ENCODE results near the gene TMCO4. TPM values are rescaled to one million over a fixed set of nuclear protein-coding genes. Genes with fewer than 3 reads are reported as not detected.
A peak's percentile ranks its signal among the peaks of the same experiment; 100 is the strongest.

The TMCO4 gene
- polyA plus RNA-seq, 1 donor from 2014 or later, result 21.7 TPM

GRCh38 chr1:19735440-19736127 lies 64.1 kb downstream of the TMCO4 start:
- Mint-ChIP-seq H3K36me3 (peaks cover 38% of the 10 kb centered on the region), H3K9me3 (peaks cover 1 to 4% (median 2%) of the 10 kb centered on the region in 3 donors), H3K4me3 (no peak overlapping the region), H3K27me3 (no peaks in the 10 kb centered on the region), H3K27ac (no peak overlapping the region), H3K4me1 (peaks cover 0 to 3% (median 0%) of the 10 kb centered on the region in 3 donors)

GRCh38 chr1:19734472-19734999 lies 65.2 kb downstream of the TMCO4 start:
- Mint-ChIP-seq H3K4me1 (peaks cover 0 to 3% (median 0%) of the 10 kb centered on the region in 3 donors), H3K9me3 (peaks cover 0 to 10% (median 2%) of the 10 kb centered on the region in 3 donors), H3K36me3 (peaks cover 45% of the 10 kb centered on the region), H3K4me3 (no peak overlapping the region), H3K27ac (no peak overlapping the region), H3K27me3 (no peaks in the 10 kb centered on the region)

GRCh38 chr1:19734056-19734455 lies 65.7 kb downstream of the TMCO4 start:
- Mint-ChIP-seq H3K4me3 (no peak overlapping the region), H3K4me1 (peaks cover 0 to 3% (median 0%) of the 10 kb centered on the region in 3 donors), H3K27ac (no peak overlapping the region), H3K9me3 (peaks cover 0 to 10% (median 2%) of the 10 kb centered on the region in 3 donors), H3K36me3 (peaks cover 42% of the 10 kb centered on the region), H3K27me3 (no peaks in the 10 kb centered on the region)

GRCh38 chr1:19733615-19734014 lies 66.1 kb downstream of the TMCO4 start:
- H3K4me3 Mint-ChIP-seq, result no peak overlapping the region
- H3K27me3 Mint-ChIP-seq, result no peaks in the 10 kb centered on the region

GRCh38 chr1:19731311-19731821 lies 68.3 kb downstream of the TMCO4 start:
- Mint-ChIP-seq H3K4me3 (no peak overlapping the region), H3K36me3 (peaks cover 39% of the 10 kb centered on the region), H3K9me3 (peaks cover 0 to 10% (median 0%) of the 10 kb centered on the region in 3 donors)

More at GRCh38 chr1:19733615-19734014, 66.1 kb downstream of the TMCO4 start:
- no peak overlapping the region for H3K27ac Mint-ChIP-seq
- peaks cover 44% of the 10 kb centered on the region for H3K36me3 Mint-ChIP-seq
- H3K9me3 Mint-ChIP-seq, result peaks cover 0 to 10% (median 0%) of the 10 kb centered on the region in 3 donors
- peaks cover 0 to 3% (median 0%) of the 10 kb centered on the region in 3 donors for H3K4me1 Mint-ChIP-seq

GRCh38 chr1:19730793-19731192 lies 68.9 kb downstream of the TMCO4 start:
- H3K9me3 Mint-ChIP-seq, result peaks cover 0 to 10% (median 0%) of the 10 kb centered on the region in 3 donors
- H3K4me3 Mint-ChIP-seq, result no peak overlapping the region
- no peak overlapping the region for H3K27ac Mint-ChIP-seq
- H3K4me1 Mint-ChIP-seq, result peaks cover 0 to 3% (median 0%) of the 10 kb centered on the region in 3 donors
- H3K27me3 Mint-ChIP-seq, result no peaks in the 10 kb centered on the region
- peaks cover 41% of the 10 kb centered on the region for H3K36me3 Mint-ChIP-seq

More at GRCh38 chr1:19731311-19731821, 68.3 kb downstream of the TMCO4 start:
- H3K27me3 Mint-ChIP-seq, result no peaks in the 10 kb centered on the region
- H3K4me1 Mint-ChIP-seq, result peaks cover 0 to 3% (median 0%) of the 10 kb centered on the region in 3 donors
- H3K27ac Mint-ChIP-seq, result no peak overlapping the region

GRCh38 chr1:19730232-19730631 lies 69.5 kb downstream of the TMCO4 start:
- peak overlapping the region in 1 of 4 donors; percentile 12 for H3K4me3 Mint-ChIP-seq
- H3K36me3 Mint-ChIP-seq, result peaks cover 38% of the 10 kb centered on the region
- H3K27me3 Mint-ChIP-seq, result no peaks in the 10 kb centered on the region
- no peak overlapping the region for H3K27ac Mint-ChIP-seq
- H3K4me1 Mint-ChIP-seq, result no peaks in the 10 kb centered on the region
- H3K9me3 Mint-ChIP-seq, result peaks cover 0 to 10% (median 0%) of the 10 kb centered on the region in 3 donors

- Mint-ChIP-seq H3K4me1 (no peaks in the 10 kb centered on the region), H3K9me3 (peaks cover 0 to 10% (median 0%) of the 10 kb centered on the region in 3 donors), H3K36me3 (peaks cover 33% of the 10 kb centered on the region), H3K27me3 (no peaks in the 10 kb centered on the region), H3K4me3 (no peak overlapping the region), H3K27ac (no peak overlapping the region)
These were observed 71.1 kb downstream of the TMCO4 start for GRCh38 chr1:19728413-19729145.

- H3K4me3 Mint-ChIP-seq, result peak overlapping the region in 1 of 4 donors; percentile 71
- peaks cover 0 to 5% (median 2%) of the 10 kb centered on the region in 3 donors for H3K4me1 Mint-ChIP-seq
- peaks cover 12% of the 10 kb centered on the region for H3K36me3 Mint-ChIP-seq
- H3K27me3 Mint-ChIP-seq, result no peaks in the 10 kb centered on the region
- peaks cover 0 to 6% (median 0%) of the 10 kb centered on the region in 3 donors for H3K9me3 Mint-ChIP-seq
- H3K27ac Mint-ChIP-seq, result no peak overlapping the region
These were observed 74.1 kb downstream of the TMCO4 start for GRCh38 chr1:19725606-19726005.

GRCh38 chr1:19723874-19724273 lies 75.8 kb downstream of the TMCO4 start:
- Mint-ChIP-seq H3K9me3 (no peaks in the 10 kb centered on the region), H3K27ac (no peak overlapping the region), H3K36me3 (peaks cover 4% of the 10 kb centered on the region), H3K27me3 (no peaks in the 10 kb centered on the region), H3K4me3 (no peak overlapping the region), H3K4me1 (peaks cover 0 to 7% (median 2%) of the 10 kb centered on the region in 3 donors)

GRCh38 chr1:19720973-19721372 lies 78.7 kb downstream of the TMCO4 start:
- peaks cover 2% of the 10 kb centered on the region for H3K36me3 Mint-ChIP-seq
- H3K27me3 Mint-ChIP-seq, result no peaks in the 10 kb centered on the region
- no peaks in the 10 kb centered on the region for H3K9me3 Mint-ChIP-seq
- peaks cover 0 to 7% (median 3%) of the 10 kb centered on the region in 3 donors for H3K4me1 Mint-ChIP-seq
- H3K4me3 Mint-ChIP-seq, result no peak overlapping the region
- H3K27ac Mint-ChIP-seq, result no peak overlapping the region

- Mint-ChIP-seq H3K4me3 (no peak overlapping the region), H3K27me3 (no peaks in the 10 kb centered on the region), H3K27ac (no peak overlapping the region), H3K36me3 (peaks cover 4% of the 10 kb centered on the region), H3K9me3 (no peaks in the 10 kb centered on the region), H3K4me1 (peaks cover 3 to 13% (median 6%) of the 10 kb centered on the region in 3 donors)
These were observed 79.5 kb downstream of the TMCO4 start for GRCh38 chr1:19720174-19720573.

- H3K4me1 Mint-ChIP-seq, result peaks cover 3 to 13% (median 6%) of the 10 kb centered on the region in 3 donors
- no peak overlapping the region for H3K27ac Mint-ChIP-seq
- H3K9me3 Mint-ChIP-seq, result no peaks in the 10 kb centered on the region
- no peak overlapping the region for H3K4me3 Mint-ChIP-seq
- no peaks in the 10 kb centered on the region for H3K27me3 Mint-ChIP-seq
- H3K36me3 Mint-ChIP-seq, result peaks cover 8% of the 10 kb centered on the region
These were observed 82.2 kb downstream of the TMCO4 start for GRCh38 chr1:19717467-19717866.

GRCh38 chr1:19715334-19716203 lies 84.1 kb downstream of the TMCO4 start:
- Mint-ChIP-seq H3K27ac (no peak overlapping the region), H3K36me3 (peaks cover 11% of the 10 kb centered on the region), H3K9me3 (no peaks in the 10 kb centered on the region), H3K4me1 (peaks cover 5 to 8% (median 7%) of the 10 kb centered on the region in 3 donors), H3K27me3 (no peaks in the 10 kb centered on the region), H3K4me3 (no peak overlapping the region)
